ENCODE data around the gene C12orf50. TPM values are rescaled to one million over a fixed set of nuclear protein-coding genes. Genes with fewer than 3 reads are reported as not detected.

The C12orf50 gene
- total and polyA plus RNA-seq, 2 of the 13 experiments (the other 11 are each of a cell fraction or from before 2014, with no cell fraction given), result not detected

DNA sequence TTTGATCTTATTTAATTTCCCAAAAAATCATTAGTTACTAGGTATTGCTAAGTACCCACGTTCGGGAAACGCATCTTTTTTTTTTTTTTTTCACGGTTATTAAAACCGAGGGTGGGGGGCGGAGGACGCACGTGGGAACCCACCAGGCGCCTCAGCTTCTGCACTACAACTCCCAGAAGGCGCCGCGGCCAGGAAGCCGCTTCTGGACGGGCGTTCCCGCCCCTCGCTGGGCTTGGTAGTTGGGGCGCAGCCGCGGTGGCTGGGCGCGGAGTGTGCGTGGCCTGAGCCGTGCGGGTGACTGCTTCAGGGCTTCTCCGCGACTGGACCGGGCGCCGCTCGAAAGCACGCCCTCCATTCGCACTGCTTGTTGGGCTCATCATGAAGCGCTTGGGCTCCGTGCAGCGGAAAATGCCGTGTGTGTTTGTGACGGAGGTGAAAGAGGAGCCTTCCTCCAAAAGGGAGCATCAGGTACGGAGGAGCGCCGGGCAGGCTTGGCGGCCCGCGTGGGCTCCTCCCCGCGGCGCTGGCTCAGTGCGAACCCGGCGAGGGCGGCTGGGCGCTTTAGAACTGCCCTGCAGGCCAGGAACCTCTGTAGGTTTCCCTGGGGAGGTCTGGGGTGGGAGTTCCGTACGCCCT, 6.2 kb upstream of the C12orf50 start:
- FAIRE-seq (peak; percentile 42), DNase-seq (ENCODE audit: low spot score) (peak; percentile 75), ATAC-seq (peak; percentile 100)
- peak overlapping the region; percentile 66 to 86 (median 85) for H3K4me3 ChIP-seq (replicated peaks in 1 of 3; ENCODE audit: insufficient read depth in 1 of 3, low read depth in 2 of 3, low read length in 3 of 3)
- BruUV-seq (replicated peaks), result no TSS peak
- intact Hi-C loops (cut with micrococcal nuclease; ENCODE audit: unreplicated experiment) (loop anchor here (5.0 kb wide), 1 partner anchor 107 kb away; the partner anchor contains the start of genes CEP290 and TMTC3), in situ Hi-C loops (cut with HindIII; ENCODE audit: extremely low pct_ligation_motif_present, low pct_unique_long_range_greater_than_20kb) (no loop called here)
- no peaks in the 10 kb centered on the region for H4K20me1 ChIP-seq (ENCODE audit: insufficient read depth, low read length)
- peak overlapping the region; percentile 54 for H3K27ac ChIP-seq (ENCODE audit: extremely low read length, insufficient read depth, low read length)
- peak overlapping the region; percentile 83 for H3K4me2 ChIP-seq (ENCODE audit: low read depth, low read length)
- POLR2A ChIA-PET, result interaction anchor here (0.8 to 1.6 kb wide), 2 partner anchors 16 to 106 kb away, joined by 3 to 4 read pairs; partner anchors contain the start of genes CEP290 and TMTC3
- peak overlapping the region; percentile 78 for H3K9ac ChIP-seq (ENCODE audit: insufficient read depth, low read depth, low read length)
- no peaks in the 10 kb centered on the region for H3K9me3 ChIP-seq (ENCODE audit: low read length)
- peaks cover 31% of the 10 kb centered on the region for H3K4me1 ChIP-seq (ENCODE audit: insufficient read depth, low read length)
- under 1% methylated on average over 20 of the region's 54 CpGs for WGBS (ENCODE audit: low lambda C conversion rate)
- CTCF ChIA-PET (ENCODE audit: low intra/inter-chr PET ratio, low total read pairs), result no interaction called here
- peak overlapping the region; percentile 51 for H2AFZ ChIP-seq (ENCODE audit: low read length)
- H3K79me2 ChIP-seq (ENCODE audit: insufficient read depth, low read length), result peaks cover 25% of the 10 kb centered on the region
- no peaks in the 10 kb centered on the region for H3K36me3 ChIP-seq (replicated peaks in 1 of 2; ENCODE audit: control insufficient read depth in 1 of 2, insufficient read depth in 2 of 2, low read length in 2 of 2)
- H3K27me3 ChIP-seq (ENCODE audit: control insufficient read depth in 1 of 2, insufficient read depth in 2 of 2, low read length in 2 of 2), result no peaks in the 10 kb centered on the region; a peak in 1 of 5 replicates
- TF ChIP-seq, protein P1, sequence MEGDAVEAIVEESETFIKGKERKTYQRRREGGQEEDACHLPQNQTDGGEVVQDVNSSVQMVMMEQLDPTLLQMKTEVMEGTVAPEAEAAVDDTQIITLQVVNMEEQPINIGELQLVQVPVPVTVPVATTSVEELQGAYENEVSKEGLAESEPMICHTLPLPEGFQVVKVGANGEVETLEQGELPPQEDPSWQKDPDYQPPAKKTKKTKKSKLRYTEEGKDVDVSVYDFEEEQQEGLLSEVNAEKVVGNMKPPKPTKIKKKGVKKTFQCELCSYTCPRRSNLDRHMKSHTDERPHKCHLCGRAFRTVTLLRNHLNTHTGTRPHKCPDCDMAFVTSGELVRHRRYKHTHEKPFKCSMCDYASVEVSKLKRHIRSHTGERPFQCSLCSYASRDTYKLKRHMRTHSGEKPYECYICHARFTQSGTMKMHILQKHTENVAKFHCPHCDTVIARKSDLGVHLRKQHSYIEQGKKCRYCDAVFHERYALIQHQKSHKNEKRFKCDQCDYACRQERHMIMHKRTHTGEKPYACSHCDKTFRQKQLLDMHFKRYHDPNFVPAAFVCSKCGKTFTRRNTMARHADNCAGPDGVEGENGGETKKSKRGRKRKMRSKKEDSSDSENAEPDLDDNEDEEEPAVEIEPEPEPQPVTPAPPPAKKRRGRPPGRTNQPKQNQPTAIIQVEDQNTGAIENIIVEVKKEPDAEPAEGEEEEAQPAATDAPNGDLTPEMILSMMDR (CRISPR knock-in tag; IDR thresholded peaks at IDR 0.05), result no peak
- TF ChIP-seq NAIF1 (CRISPR knock-in tag; IDR thresholded peaks at IDR 0.05; ENCODE audit: borderline replicate concordance) (0 out of 2 replicates have a peak, but pooled peaks have one; percentile 55), ZNF724P (CRISPR knock-in tag; IDR thresholded peaks at IDR 0.05; ENCODE audit: borderline replicate concordance) (peak; percentile 78; the same call in 1 of the 2 replicates), ZNF629 (CRISPR knock-in tag; conservative IDR thresholded peaks at IDR 0.05) (no peak), PPARG (CRISPR knock-in tag; conservative IDR thresholded peaks at IDR 0.05) (no peak), HDAC1 (CRISPR knock-in tag; IDR thresholded peaks at IDR 0.05) (peak; percentile 90), ZNF230 (CRISPR knock-in tag; IDR thresholded peaks at IDR 0.05) (no peak), ZNF746 (CRISPR knock-in tag; IDR thresholded peaks at IDR 0.05) (0 out of 2 replicates have a peak, but pooled peaks have one; percentile 64), ZNF264 (CRISPR knock-in tag; IDR thresholded peaks at IDR 0.05) (peak; percentile 21; the same call in 1 of the 2 replicates), NCOR1 (IDR thresholded peaks at IDR 0.05; ENCODE audit: borderline replicate concordance, low read length) (no peak), ZFP36L1 (CRISPR knock-in tag; IDR thresholded peaks at IDR 0.05) (no peak), KDM4B (CRISPR knock-in tag; IDR thresholded peaks at IDR 0.05) (no peak), SUZ12 (IDR thresholded peaks at IDR 0.05; ENCODE audit: low read depth, low read length) (peak; percentile 63; the same call in 1 of the 2 replicates), ZNF282 (IDR thresholded peaks at IDR 0.05; ENCODE audit: partially characterized antibody) (no peak), MTA1 (CRISPR knock-in tag; IDR thresholded peaks at IDR 0.05; ENCODE audit: borderline replicate concordance) (peak; percentile 59; the same call in 1 of the 2 replicates)
- TF ChIP-seq, protein P2, sequence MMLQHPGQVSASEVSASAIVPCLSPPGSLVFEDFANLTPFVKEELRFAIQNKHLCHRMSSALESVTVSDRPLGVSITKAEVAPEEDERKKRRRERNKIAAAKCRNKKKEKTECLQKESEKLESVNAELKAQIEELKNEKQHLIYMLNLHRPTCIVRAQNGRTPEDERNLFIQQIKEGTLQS (CRISPR knock-in tag; IDR thresholded peaks at IDR 0.05), result 0 out of 2 replicates have a peak, but pooled peaks have one; percentile 39
- TF ChIP-seq, protein P3, sequence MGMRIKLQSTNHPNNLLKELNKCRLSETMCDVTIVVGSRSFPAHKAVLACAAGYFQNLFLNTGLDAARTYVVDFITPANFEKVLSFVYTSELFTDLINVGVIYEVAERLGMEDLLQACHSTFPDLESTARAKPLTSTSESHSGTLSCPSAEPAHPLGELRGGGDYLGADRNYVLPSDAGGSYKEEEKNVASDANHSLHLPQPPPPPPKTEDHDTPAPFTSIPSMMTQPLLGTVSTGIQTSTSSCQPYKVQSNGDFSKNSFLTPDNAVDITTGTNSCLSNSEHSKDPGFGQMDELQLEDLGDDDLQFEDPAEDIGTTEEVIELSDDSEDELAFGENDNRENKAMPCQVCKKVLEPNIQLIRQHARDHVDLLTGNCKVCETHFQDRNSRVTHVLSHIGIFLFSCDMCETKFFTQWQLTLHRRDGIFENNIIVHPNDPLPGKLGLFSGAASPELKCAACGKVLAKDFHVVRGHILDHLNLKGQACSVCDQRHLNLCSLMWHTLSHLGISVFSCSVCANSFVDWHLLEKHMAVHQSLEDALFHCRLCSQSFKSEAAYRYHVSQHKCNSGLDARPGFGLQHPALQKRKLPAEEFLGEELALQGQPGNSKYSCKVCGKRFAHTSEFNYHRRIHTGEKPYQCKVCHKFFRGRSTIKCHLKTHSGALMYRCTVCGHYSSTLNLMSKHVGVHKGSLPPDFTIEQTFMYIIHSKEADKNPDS (CRISPR knock-in tag; IDR thresholded peaks at IDR 0.05), result no peak
- TF ChIP-seq, protein P4, sequence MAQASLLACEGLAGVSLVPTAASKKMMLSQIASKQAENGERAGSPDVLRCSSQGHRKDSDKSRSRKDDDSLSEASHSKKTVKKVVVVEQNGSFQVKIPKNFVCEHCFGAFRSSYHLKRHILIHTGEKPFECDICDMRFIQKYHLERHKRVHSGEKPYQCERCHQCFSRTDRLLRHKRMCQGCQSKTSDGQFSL (CRISPR knock-in tag; IDR thresholded peaks at IDR 0.05), result no peak
- TF ChIP-seq, protein P5, sequence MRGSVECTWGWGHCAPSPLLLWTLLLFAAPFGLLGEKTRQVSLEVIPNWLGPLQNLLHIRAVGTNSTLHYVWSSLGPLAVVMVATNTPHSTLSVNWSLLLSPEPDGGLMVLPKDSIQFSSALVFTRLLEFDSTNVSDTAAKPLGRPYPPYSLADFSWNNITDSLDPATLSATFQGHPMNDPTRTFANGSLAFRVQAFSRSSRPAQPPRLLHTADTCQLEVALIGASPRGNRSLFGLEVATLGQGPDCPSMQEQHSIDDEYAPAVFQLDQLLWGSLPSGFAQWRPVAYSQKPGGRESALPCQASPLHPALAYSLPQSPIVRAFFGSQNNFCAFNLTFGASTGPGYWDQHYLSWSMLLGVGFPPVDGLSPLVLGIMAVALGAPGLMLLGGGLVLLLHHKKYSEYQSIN (CRISPR knock-in tag; IDR thresholded peaks at IDR 0.05; ENCODE audit: borderline replicate concordance), result no peak
